Limb (tissue), 2 donors: Measurements from ENCODE around the gene TAF1C.
A peak's percentile ranks its signal among the peaks of the same experiment; 100 is the strongest.
"Not testable (repeated sequence)": the region's sequence is repeated elsewhere in the genome, so short reads cannot be mapped to it uniquely, and the experiment has no call there.

ENCODE experiments used
- DNase-seq, 2 donors: peaks; one replicate each; pipeline ENCODE4 v3.0.0-alpha.2; 2016; ENCODE audit errors: extremely low spot score in 2 of 2

Gene TAF1C, protein sequence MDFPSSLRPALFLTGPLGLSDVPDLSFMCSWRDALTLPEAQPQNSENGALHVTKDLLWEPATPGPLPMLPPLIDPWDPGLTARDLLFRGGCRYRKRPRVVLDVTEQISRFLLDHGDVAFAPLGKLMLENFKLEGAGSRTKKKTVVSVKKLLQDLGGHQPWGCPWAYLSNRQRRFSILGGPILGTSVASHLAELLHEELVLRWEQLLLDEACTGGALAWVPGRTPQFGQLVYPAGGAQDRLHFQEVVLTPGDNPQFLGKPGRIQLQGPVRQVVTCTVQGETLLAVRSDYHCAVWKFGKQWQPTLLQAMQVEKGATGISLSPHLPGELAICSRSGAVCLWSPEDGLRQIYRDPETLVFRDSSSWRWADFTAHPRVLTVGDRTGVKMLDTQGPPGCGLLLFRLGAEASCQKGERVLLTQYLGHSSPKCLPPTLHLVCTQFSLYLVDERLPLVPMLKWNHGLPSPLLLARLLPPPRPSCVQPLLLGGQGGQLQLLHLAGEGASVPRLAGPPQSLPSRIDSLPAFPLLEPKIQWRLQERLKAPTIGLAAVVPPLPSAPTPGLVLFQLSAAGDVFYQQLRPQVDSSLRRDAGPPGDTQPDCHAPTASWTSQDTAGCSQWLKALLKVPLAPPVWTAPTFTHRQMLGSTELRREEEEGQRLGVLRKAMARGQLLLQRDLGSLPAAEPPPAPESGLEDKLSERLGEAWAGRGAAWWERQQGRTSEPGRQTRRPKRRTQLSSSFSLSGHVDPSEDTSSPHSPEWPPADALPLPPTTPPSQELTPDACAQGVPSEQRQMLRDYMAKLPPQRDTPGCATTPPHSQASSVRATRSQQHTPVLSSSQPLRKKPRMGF

DNA sequence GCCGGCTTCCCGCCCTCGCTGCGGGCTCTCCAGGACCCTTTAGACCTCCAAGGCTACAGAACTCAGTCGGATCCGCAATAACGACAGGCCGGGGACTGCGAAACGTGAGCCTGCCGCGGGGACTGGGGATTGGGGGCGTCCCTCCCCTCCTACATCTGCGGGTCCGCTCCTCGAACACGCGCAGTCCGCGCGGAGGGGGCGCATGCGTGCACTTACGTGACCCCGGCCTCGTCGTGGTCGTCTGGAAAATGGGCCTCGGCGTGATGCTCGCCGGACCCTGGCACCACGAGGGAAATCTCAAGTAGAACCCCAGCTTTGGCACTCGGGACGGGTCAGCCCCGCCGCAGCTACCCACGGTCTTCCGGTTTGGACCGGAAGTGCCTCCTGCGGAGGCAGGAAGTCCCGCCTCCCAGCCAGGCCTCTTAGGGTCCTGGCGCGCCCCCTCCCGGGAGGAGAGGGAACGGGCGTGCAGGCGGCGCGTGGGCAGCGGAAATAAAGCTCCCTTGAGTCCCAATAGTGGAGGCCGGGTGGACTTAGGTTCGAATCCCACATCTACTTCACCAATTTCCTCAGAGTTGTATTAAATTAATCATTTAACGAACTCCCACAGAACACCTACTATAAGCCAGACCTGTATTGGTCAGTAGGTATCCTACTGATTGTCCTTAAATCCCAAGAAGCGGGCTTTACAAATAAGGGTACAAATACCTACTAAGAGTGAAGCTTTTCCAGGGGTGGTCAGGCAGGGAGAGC lies at the start of gene TAF1C:
Gene TAF1C, minus strand, starts transcription at position 373 of the 753 bp plus-strand sequence. CDS start 2,069 bp downstream, outside the sequence.
- DNase-seq: peak; percentile 92 to 95

DNA sequence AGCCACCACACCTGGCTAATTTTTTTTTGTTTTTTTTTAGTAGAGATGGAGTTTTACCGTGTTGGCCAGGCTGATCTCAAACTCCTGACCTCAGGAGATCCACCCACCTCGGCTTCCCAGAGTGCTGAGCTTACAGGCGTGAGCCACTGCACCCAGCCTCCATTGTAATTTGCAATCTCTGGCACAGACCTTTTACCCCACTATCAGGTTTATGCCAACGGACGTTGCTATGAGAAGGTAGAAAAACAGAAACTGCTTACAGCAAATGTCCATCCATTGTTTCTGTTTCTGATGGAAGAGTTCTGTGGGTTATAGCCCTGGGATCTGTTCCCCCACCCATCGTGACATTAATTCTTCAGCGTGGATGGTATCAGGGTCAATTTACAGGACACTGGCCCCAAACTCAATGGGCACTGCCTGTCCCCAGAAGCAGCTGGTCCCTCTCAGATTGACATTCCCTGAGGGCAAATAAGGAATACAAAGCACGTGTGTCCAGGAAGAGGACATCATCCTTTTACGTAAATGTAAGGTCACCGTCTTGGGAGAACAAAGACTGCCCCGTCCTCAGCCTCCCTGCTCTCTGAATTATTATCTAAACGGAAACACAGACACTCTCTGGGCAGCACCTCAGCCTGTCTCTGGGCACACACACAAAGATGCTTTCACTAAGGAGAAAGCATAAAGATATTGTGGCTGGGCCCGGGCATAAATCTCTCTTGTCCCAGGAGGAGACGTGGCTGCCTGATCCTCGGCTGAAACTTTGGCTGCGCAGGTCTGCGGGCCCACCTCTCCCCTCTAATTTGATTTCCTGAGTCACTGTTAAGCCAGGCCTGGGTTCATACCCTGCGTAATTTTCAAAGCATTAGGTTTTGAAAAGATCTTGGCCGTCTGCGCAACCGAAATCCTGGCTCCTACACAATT lies 47.7 kb upstream of the TAF1C start:
- DNase-seq: peak in 1 of 2 donors; percentile 27

DNA sequence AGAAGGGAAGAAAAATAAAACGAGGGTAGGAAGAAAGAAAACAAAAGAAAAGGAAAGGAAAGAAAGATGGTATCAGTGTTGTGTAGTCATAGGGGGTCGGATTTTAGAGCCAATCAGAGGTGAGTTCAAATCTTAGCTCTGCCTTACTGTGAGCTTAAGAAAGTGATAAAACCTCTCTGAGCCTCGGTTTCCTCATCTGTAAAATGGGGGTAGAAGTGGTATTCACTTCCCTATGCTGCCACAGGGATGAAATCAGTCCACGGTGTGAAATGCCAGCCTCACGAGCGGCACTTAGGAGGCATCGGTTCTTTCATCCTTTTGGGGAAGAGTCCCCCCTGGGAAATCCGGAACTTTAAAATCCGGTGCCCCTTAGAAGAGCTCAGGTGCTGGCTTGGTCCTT lies 46.9 kb upstream of the TAF1C start:
- DNase-seq: no peak

DNA sequence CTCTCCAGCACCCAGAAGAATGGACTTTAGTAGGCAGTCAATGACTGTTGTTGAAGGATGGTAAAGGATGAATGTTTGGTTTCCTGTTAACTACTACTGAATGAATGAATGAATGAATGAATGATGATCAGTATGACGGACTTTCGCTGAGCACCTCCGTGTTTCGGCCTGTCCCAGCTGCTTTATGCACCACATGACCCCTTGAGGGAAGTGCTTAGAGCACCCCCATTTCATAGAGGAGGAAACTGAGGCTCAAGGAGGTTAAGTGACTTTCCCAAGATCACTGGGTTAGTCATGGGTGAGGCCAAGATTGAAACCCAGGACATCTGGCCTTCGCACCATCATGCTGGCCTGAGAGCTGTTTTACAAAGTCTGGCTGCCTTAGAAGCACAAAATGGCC lies 46.1 kb upstream of the TAF1C start:
- no peak for DNase-seq

DNA sequence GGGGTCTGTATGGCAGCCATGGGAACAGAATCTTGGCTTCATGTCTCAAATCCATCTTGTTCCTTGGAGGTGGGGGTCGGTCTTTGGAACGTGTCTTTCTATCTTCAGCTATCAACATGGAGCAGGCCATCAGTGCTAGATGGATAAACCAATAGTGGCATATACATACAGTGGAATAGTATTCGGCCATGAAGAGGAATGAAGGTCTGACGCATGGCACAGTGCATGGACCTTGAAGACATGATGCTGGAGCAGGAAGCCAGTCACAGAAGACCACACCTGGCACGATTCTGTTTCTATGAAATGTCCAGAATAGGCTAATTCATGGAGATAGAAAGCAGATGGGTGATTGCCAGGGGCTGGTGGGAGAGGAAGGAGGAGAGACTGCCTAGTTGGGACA lies 45.2 kb upstream of the TAF1C start:
- DNase-seq: no peak

DNA sequence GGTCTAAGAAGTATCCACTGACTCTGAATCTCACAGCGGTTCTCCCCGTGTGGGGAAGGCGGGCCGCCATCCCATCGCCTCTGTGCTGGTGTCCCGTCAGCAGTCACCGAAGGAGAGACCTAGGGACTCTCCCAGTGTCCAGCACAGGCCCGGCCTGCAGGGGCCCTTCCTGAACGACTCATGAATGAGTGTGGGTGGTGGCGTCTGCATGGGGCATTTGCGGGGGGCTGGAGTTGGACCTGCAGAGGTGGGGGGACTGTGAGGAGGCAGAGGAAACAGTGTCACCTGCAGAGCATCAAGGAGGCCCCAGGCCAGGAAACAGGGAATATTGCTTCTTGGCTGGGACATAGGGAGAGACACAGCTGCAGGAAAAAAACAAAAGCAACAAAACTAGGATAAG lies 42.6 kb upstream of the TAF1C start:
- DNase-seq: no peak

DNA sequence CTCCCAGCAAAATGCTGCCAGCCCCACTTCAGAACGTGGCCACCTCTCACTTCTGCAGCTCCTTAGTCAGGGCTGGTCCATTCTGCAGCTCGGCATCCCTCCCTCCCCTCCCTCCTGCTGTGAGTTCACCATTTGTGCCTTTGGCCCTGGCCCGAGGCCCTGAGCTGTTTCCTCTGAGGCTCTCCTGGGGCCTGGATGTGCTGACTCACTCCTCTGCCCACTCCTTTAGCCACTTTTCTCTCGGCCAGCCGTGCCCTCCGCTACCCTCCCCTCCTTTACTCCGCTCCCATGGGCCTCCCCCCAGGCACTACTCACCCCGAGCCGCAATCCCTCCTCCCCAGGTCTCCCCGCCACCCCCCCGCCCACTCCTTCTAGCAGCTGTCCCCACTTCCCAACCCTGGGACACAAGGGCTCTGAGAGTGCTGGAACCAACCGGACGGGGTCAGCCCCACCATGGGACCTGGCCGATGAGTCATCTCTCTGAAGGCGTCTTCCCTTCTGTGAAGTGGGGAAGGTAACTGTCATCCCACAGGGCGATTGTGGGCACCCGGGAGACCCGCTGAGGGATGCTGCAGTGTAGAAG lies 41.5 kb upstream of the TAF1C start:
- DNase-seq: peak; percentile 47 to 49

DNA sequence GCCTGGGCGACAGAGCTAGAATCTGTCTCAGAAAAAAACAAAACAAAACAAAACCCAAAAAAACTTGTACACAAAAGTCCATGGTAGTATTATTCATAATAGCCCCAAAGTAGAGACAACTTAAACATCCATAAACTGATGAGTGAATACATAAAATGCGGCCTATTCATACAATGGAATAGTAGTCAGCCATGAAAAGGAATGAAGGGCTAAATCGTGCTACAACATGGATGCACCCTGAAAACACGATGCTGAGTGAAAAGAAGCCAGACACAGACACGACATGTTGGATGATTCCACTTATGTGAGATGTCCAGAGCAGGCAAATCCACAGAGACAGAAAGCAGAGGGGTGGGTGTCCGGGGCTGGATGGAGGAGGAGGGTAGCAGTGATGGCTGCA lies 40.7 kb upstream of the TAF1C start:
- DNase-seq: no peak

DNA sequence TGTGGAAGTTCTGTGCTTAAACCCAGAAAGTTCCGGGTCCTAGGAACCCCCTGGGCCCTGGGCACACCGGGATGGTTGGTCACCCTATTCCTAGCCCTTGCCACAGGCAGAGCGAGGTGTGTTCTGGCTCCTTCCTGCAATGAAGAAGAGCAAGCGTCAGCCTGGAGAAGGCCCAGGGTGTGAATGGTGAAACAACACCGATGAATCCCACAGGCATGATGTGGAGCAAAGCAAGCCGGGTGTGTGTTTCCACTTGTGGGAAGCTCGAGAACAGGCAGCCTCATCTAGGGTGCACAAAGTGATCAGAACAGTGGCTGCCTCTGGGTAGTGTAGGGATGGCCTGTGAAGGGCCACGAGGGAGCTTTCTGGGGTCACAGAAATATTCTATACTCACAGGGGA lies 39.2 kb upstream of the TAF1C start:
- no peak for DNase-seq

DNA sequence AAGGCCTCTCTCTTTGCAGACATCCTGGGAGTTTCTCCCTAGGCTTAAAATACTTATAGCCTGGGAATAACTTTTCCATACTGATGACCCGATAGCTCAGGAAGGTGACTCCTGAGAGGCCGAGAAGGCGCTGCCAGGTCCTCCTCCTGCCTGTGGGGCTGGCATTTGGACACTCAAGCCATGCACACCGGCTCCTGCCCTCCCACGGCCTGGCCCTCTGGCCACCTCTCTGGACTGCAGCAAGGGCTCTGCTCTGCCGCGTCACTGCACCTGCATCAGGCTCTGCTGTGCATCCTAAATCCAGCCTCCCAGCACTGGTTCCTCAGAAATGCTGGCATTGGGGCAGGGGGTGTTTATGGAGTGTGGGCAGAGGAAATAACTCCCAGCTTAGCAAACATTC lies 38.7 kb upstream of the TAF1C start:
- no peak for DNase-seq

DNA sequence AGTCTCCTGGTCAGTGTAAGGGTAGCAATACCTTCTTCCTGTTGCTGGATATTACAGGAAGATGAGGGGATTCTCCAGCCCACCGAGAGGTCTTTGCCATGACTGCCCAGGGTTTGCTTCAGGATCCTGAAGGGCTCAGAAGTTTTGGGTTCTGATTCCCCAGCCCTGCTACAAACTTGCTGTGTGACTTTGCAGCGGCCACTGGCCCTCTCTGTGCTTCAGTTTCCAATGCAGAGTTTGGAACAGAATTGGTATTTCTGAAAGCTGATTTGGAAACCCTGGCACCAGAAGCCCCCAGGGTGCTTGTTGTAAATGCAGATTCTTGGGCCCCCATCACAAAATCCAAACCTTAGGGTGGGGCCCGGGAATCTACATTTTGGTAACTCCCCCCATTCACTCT lies 38.3 kb upstream of the TAF1C start:
- no peak for DNase-seq

DNA sequence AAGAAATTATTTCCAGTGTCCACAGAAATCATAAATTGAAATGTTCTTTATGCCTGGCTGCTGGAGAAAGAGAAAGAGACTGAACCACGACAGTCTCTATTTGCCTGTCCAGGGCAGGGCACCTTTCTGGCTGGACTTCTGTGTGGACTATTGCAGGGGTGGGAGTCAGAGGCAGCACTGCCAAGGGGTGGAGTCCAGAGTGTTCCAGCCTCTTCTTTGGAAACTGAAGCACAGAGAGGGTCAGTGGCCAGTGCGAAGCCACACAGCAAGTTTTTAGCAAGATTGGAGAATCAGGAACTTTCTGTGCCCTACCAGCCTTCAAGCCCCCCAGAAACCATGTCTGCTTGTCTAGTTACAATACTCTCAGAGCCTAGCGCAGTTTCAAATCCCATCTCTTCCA lies 37.7 kb upstream of the TAF1C start:
- DNase-seq: no peak

DNA sequence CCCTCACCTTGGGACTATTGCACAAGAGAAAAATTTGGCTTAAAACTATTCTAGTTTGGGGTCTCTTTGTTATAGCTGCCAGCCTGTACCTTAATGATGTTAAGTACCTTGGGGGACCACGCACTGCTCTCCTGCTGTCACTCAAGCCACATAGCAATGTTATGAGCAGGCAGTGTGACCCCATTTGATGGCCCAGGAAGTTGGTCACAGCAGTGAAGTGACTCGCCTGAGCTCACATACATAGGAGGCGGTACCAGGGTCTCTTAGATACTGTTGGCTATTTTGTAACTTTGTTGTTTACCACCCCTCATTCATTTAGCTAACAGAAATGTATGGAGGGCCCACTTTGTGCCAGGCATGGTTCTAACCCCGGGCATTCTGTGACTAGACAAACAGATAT lies 36.6 kb upstream of the TAF1C start:
- no peak for DNase-seq

DNA sequence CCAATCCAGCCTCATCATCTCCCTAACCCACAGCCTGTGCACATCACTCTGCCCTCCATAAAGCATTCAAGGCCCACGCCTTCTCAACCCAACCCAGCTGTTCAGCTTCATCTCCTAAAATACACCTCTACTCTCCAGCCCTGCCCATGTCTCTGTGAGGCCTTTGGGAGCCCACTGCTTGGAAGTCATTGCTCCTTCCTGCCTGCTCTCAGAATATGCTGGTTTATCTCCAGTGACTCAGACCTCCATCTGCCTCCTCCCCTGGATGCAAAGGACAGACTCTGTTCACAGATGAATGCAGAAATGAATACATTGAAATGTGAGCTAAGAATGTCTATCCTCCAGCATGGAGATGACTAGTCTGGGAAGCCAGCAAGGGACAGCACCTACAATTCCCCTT lies 34.0 kb upstream of the TAF1C start:
- DNase-seq: no peak

DNA sequence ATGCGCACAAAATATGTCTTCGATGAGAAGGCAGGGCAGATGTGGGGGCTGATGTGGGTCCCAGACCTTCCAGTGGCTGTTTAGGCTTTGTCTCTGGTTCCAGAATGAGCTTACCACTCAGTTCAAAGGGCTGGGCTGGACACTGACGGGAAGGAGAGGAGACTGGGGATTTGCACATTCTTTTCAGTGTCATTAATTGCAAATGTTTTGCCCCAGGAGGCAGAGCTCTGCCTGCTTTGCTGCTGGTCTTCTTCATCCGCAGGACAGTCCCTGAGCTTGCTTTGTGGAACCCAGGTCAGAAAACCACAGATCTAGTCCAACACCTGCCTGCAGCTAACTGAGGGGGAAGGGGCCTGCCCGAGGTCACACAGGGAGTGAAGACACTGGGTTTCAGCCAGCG lies 32.1 kb upstream of the TAF1C start:
- DNase-seq: no peak

DNA sequence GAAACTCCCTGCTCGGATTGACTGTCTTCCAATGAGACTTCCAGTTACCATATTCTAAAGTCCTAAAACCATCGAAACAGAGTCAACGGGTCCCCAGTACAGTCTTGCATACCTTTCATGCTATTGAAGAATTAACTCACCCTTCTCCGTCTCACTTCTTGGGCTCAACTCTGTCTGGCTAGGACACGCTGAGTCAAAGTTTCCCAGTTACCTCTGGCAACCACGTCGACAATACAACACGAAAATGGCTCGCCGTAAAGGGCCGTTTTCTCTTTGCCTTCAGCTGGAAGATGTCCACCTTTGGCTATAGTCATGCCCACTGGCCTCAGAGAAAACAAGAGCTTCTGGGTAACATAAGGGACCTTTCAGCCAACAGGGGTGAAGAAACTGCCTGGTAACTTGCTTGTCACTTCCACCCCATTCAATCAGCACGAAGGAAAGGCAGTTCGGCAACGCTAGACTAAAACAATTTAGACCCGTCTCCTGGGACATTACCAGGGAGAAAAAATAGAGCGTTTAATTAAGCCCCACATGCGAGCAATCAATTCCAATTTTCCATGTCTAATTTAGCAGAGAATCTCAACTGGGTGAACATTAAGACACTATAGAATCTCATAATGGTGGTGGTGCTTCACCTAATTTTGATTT lies 31.4 kb upstream of the TAF1C start:
- DNase-seq: no peak

DNA sequence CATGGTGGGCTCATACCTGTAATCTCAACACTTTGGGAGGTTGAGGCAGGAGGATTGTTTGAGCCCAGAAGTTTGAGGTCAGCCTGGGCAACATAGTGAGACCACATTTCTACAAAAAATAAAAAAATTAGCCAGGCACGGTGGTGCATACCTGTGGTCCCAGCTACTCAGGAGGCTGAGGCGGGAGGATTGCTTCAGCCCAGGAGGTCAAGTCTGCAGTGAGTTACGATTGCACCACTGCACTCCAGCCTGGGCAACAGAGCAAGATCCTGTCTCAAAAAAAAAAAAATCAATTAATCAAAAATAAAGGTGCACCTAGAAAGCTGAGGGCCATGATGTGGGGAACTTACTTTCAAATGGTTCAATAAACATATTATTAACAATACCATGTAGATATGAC lies 29.3 kb upstream of the TAF1C start:
- not testable (repeated sequence) for DNase-seq

DNA sequence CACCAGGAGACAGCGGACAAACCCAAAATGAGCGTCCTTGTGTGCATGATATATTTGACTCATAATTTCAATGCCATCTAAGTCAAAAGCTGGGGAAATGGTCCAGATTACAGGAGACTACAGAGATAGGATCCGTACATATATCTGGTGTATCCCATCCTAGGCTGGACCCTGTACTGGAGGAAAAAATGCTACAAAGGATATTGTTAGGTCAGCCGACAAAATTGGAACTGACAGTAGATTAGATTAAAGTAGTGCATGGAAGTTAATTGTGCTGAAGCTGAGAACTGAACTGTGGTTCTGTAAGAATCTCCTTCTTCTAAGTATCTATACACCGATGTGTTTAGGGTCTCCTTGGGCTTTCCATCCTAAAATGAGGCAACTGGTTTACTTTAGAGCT lies 28.7 kb upstream of the TAF1C start:
- DNase-seq: no peak

DNA sequence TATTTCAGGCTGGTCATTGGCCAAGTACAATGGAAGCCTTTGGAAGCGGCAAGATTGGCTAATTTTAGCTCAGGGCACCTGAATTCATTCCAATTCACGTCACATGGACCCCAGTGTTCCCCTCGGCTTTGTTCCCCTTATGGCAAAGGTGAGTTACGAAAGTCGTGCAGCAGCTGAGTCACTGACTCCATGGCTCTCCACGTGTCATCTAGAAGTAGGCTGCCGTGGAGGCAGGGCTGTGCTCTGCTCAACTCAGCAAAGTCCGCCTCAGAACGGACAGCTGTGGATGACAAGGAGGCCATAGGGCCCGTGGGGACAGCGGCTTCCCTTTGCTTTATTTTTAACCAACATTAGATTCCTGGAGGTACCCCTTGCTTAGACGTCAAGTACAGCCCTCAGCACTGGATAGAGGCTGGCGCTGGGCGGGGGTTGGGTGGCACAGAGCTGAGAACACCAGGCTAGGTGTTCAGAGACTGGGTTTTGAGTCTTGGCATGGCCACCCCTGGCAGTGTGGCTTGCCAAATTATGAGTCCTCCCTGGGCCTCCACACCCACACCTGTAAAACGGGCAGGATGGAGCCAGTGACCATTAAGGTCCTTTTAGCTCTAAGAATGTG lies 27.7 kb upstream of the TAF1C start:
- DNase-seq: no peak

DNA sequence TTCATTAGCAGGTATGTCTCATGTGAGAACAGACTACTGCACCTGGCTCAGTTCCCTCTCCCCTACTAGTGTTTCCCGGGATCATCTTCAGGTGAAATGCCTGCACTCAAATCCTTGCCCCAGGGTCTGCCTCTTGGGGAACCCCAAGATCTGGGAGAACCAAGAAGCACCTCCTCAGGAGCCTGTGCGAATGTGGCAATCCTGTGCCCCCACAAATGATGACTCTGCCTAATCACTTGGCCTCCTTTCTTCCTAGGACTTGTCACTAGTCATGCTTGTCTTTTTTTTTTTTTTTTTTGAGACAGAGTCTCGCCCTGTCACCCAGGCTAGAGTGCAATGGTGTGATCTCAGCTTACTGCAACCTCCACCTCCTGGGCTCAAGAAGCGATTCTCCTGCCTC lies 25.8 kb upstream of the TAF1C start:
- DNase-seq: no peak
